CD4-positive, alpha-beta T cell (primary cell): ENCODE data around the gene PRR5L. TPM values are rescaled to one million over a fixed set of nuclear protein-coding genes. Genes with fewer than 3 reads are reported as not detected.

Source experiments
- ATAC-seq: fragments of 200-7000 bp; cut with Tn5 transposase; one replicate; pipeline ENCODE4 v1.10.0; 2022; ENCODE audit warnings: mild to moderate bottlenecking; ENCODE audit not compliant: poor library complexity
- CTCF ChIA-PET: fragments of 350-600 bp; sonication (Branson Sonifier 250); formaldehyde crosslinking; loops from one replicate; lab custom pipeline; 2021; ENCODE audit warnings: antibody characterized with exemption, inconsistent platforms; lab: Charles Lee
- POLR2A ChIA-PET: fragments of 350-600 bp; sonication (Branson Sonifier 250); formaldehyde crosslinking; loops from one replicate; lab custom pipeline; 2021; ENCODE audit warnings: antibody characterized with exemption, inconsistent platforms; lab: Charles Lee
- DNase-seq, 14 experiments: peaks; one replicate each; pipeline ENCODE4 v3.0.0-alpha.2; 2013 to 2020; ENCODE audit warnings: mixed read lengths in 2 of 14
- H3K27ac ChIP-seq, 2 donors: one replicate each; pipeline versions ENCODE4 v1.5.1 to v1.7.0; 2013; ENCODE audit warnings: low read length in 2 of 2, low read depth in 1 of 2, mild to moderate bottlenecking in 1 of 2
- H3K27me3 ChIP-seq, 2 experiments: 1 replicate in 1 of 2; 2 replicates in 1 of 2; pipeline versions ENCODE4 v1.6.1 to v1.7.0; 2013; ENCODE audit warnings: low read length in 2 of 2, control low read depth in 1 of 2, mild to moderate bottlenecking in 1 of 2, moderate library complexity in 1 of 2; ENCODE audit not compliant: insufficient read depth in 2 of 2, control insufficient read depth in 1 of 2
- H3K36me3 ChIP-seq: one replicate; pipeline ENCODE4 v1.6.1; 2013; ENCODE audit warnings: low read length, control low read depth; ENCODE audit not compliant: insufficient read depth
- H3K4me1 ChIP-seq: one replicate; pipeline ENCODE4 v1.6.1; 2013; ENCODE audit warnings: low read length, control low read depth; ENCODE audit not compliant: insufficient read depth
- H3K4me3 ChIP-seq: one replicate; pipeline ENCODE4 v1.5.1; 2013; ENCODE audit warnings: mild to moderate bottlenecking, low read length, moderate library complexity
- H3K9me3 ChIP-seq, 2 experiments: 1 replicate in 1 of 2; 2 replicates in 1 of 2; pipeline versions ENCODE4 v1.6.1 to v1.7.0; 2013; ENCODE audit warnings: low read length in 2 of 2, mild to moderate bottlenecking in 2 of 2, control low read depth in 1 of 2, moderate library complexity in 1 of 2; ENCODE audit not compliant: control insufficient read depth in 1 of 2, insufficient read depth in 1 of 2
- H3K27ac Mint-ChIP-seq: one replicate; pipeline ENCODE4 v1.8.0; 2020; ENCODE audit warnings: mixed read lengths
- H3K27me3 Mint-ChIP-seq: one replicate; pipeline ENCODE4 v1.8.0; 2021; ENCODE audit warnings: mixed read lengths
- H3K36me3 Mint-ChIP-seq: one replicate; pipeline ENCODE4 v1.8.0; 2021; ENCODE audit warnings: low read depth, mixed read lengths
- H3K4me1 Mint-ChIP-seq: one replicate; pipeline ENCODE4 v1.8.0; 2021; ENCODE audit warnings: low read depth, mixed read lengths
- H3K4me3 Mint-ChIP-seq: one replicate; pipeline ENCODE4 v1.8.0; 2020; ENCODE audit warnings: mild to moderate bottlenecking, mixed read lengths
- H3K9me3 Mint-ChIP-seq: one replicate; pipeline ENCODE4 v1.8.0; 2020; ENCODE audit warnings: mixed read lengths
- CTCF ChIP-seq: fragments of 200-600 bp; IDR thresholded peaks from one replicate; pipeline ENCODE4 v1.8.0; 2022; ENCODE audit warnings: antibody characterized with exemption, mild to moderate bottlenecking
- intact Hi-C, 2 experiments: fragments of 100-400 bp; cut with DNase I in 1 of 2; cut with micrococcal nuclease in 1 of 2; formaldehyde crosslinking; loops; one replicate each; pipeline versions ENCODE4 v1.15.1 to v1.9.0; 2023 to 2025; cut with DNase I, micrococcal nuclease
- total RNA-seq, 174 experiments: library from RNA in 2 of 174; stranded (reverse) in 2 of 174; gene quantifications; one replicate each; pipeline ENCODE4 v1.2.3 and lab custom pipeline; 2021 to 2026

Gene PRR5L
- total RNA-seq, 2 experiments from 2014 or later, result 5.4 to 7.6 TPM

- no peaks in the 10 kb centered on the region for H3K9me3 Mint-ChIP-seq
- POLR2A ChIA-PET, result interaction anchor here (0.9 kb wide), 1 partner anchor 175 kb away, joined by 3 read pairs; no protein-coding TSS in a partner anchor
- H3K4me1 Mint-ChIP-seq, result peaks cover 43% of the 10 kb centered on the region
- Histone ChIP-seq H3K27ac (no peak overlapping the region), H3K4me3 (no peak overlapping the region), H3K9me3 (peaks cover 0 to 4% of the 10 kb centered on the region in 2 experiments), H3K27me3 (no peaks in the 10 kb centered on the region), H3K36me3 (peaks cover 49% of the 10 kb centered on the region), H3K4me1 (peaks cover 5% of the 10 kb centered on the region)
- H3K4me3 Mint-ChIP-seq, result no peak overlapping the region
- CTCF ChIA-PET, result interaction anchor here (1.3 kb wide), 1 partner anchor 13 kb away, joined by 4 read pairs; no protein-coding TSS in a partner anchor
- DNase-seq, result peak in 1 of 14 experiments; percentile 25
- H3K27me3 Mint-ChIP-seq, result no peaks in the 10 kb centered on the region
- H3K27ac Mint-ChIP-seq, result peak overlapping the region; percentile 11
- peaks cover 90% of the 10 kb centered on the region for H3K36me3 Mint-ChIP-seq
- no peak for ATAC-seq
- intact Hi-C loops, result no loop called here
- no peak for TF ChIP-seq CTCF
Measured at GRCh38 chr11:36487619-36488018, 191.5 kb downstream of the PRR5L start.

- peaks cover 92% of the 10 kb centered on the region for H3K36me3 Mint-ChIP-seq
- peaks cover 5% of the 10 kb centered on the region for H3K4me1 ChIP-seq
- no peaks in the 10 kb centered on the region for H3K9me3 Mint-ChIP-seq
- ATAC-seq, result no peak
- peak in 2 of 14 experiments; percentile 8 to 27 for DNase-seq
- no peak for TF ChIP-seq CTCF
- H3K27me3 ChIP-seq, result no peaks in the 10 kb centered on the region
- peaks cover 48% of the 10 kb centered on the region for H3K4me1 Mint-ChIP-seq
- H3K4me3 ChIP-seq, result no peak overlapping the region
- no peak overlapping the region for H3K27ac ChIP-seq
- H3K36me3 ChIP-seq, result peaks cover 51% of the 10 kb centered on the region
- intact Hi-C loops, result no loop called here
- peak overlapping the region; percentile 11 for H3K27ac Mint-ChIP-seq
- peaks cover 0 to 4% of the 10 kb centered on the region in 2 experiments for H3K9me3 ChIP-seq
- H3K27me3 Mint-ChIP-seq, result no peaks in the 10 kb centered on the region
- CTCF ChIA-PET, result interaction anchor here (1.3 kb wide), 1 partner anchor 13 kb away, joined by 4 read pairs; no protein-coding TSS in a partner anchor
- H3K4me3 Mint-ChIP-seq, result no peak overlapping the region
- POLR2A ChIA-PET, result interaction anchor here (1.5 kb wide), 1 partner anchor 10 kb away, joined by 7 read pairs; no protein-coding TSS in a partner anchor
Measured at GRCh38 chr11:36488096-36488495, 192.0 kb downstream of the PRR5L start.

GRCh38 chr11:36490026-36490806 lies 194.1 kb downstream of the PRR5L start:
- DNase-seq, result no peak
- Mint-ChIP-seq H3K4me1 (peaks cover 42% of the 10 kb centered on the region), H3K27ac (no peak overlapping the region), H3K36me3 (peaks cover 91% of the 10 kb centered on the region), H3K9me3 (no peaks in the 10 kb centered on the region), H3K27me3 (no peaks in the 10 kb centered on the region), H3K4me3 (no peak overlapping the region)
- Histone ChIP-seq H3K9me3 (no peaks in the 10 kb centered on the region), H3K27ac (no peak overlapping the region), H3K4me1 (peaks cover 2% of the 10 kb centered on the region), H3K27me3 (no peaks in the 10 kb centered on the region), H3K36me3 (peaks cover 68% of the 10 kb centered on the region), H3K4me3 (no peak overlapping the region)
- ChIA-PET CTCF (no interaction called here), POLR2A (no interaction called here)
- ATAC-seq, result no peak
- TF ChIP-seq CTCF, result no peak
- intact Hi-C loops, result loop anchor here (5.0 kb wide), 2 partner anchors 183 to 198 kb away; no protein-coding TSS in a partner anchor
